Activated CD4-positive, CD25-positive, alpha-beta regulatory T cell treated with anti-CD3 and anti-CD28 coated beads, Interleukin-2, amount 50 U/mL, for 16 hours (primary cell): ENCODE results near the gene TNRC18.
"Not testable (repeated sequence)": the region's sequence is repeated elsewhere in the genome, so short reads cannot be mapped to it uniquely, and the experiment has no call there.

Experiments
- DNase-seq: peaks from one replicate; pipeline ENCODE4 v3.0.0-alpha.2; 2020; ENCODE audit warnings: low read depth, low spot score

TNRC18 gene

DNA sequence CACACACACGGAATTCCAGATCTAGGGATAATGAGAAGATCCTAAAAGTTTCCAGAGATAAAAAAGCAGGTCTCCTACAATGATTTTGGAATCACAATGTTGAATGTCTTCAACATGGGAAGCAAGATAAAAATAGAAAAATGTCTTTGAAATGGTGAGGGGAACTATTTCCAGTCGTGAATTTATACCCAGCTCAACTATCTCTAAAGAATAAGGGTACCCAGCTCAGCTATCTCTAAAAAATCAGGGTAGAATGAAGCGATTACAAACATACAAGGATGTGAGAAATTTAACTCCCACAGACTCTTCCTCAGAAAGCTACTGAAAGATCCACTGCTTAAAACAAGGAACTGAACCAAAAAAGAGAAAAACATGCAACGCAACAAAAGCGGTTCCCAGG is 105.0 kb downstream of the TNRC18 start:
- DNase-seq = not testable (repeated sequence)

DNA sequence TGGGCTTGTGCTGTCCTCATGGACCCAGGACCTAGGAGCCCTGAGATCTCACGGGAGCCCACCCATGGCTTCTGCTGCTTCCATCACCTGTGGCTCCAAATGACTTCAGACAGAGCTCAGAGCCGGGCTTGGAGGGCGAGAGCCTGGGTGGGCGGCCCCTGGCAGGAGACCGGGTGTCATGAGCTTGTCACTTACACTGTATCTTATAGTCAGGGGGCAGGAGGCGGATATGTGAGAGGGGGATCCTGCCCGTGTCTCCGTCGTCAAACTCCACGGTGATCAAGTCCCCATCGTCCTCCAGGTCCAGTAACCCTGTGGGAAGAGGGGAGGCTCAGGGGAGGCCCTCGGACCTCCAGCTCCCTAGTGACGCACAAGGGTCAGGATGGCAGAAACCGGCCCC is 107.9 kb downstream of the TNRC18 start:
- DNase-seq = no peak

DNA sequence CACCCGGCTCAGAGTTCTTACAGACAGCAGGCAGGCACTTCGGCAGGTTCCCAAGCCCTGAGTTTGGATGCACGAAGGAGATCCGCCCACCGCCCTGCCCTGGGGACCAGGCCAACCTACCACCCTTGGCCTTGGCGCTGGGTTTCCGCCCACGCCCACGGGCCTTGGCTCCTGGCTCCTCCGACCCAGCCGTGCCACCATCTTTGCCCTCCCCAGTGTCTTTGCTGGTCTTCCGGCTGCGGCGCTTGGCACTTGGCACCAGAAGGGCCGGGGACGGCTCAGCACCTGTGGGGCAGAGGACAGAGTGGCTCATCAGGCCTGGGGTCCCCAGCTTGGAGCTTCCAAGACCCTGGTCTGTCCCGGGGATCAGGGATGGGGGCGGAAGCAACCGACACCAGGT is 108.8 kb downstream of the TNRC18 start:
- DNase-seq = no peak

DNA sequence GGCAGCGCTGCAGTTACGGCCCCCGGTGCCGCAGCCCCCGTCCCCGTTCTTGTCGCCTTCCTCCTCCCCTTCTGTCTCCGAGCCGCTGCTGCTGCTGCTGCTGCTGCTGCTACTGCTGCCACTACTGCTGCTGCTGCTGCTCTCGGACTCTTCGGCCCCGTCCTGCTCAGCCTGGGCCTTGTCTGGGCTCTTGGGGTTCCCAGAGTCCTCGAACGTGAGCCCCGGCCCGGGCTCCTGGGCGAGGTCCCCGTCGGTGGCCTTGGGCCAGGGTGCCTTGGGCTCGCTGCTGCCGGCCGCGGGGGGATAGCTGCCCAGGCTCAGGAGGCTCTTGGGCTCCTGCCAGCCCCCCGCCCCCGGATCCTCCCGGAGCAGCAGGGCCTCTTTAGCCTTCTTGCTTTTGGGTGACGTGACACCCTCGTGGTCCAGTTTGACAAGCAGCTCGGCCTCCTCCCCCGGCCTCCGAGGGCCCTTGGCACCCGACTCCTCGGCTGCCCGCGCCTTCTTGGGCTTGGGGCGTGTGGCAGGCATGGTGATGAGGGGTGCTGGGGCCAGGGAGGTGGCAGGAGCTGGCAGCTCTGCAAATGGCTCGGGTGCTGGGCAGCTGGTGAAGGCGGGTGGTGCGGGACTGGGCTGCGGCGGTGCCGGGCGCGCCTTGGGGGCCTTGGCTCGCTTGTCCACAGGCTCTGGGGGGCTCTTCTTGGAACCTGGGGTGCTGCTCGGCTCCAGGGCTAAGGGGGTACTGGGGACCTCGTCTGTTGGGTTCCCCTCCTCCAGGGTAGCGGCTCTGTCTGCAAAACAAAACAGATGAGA is 110.4 kb downstream of the TNRC18 start:
- not testable (repeated sequence) for DNase-seq

DNA sequence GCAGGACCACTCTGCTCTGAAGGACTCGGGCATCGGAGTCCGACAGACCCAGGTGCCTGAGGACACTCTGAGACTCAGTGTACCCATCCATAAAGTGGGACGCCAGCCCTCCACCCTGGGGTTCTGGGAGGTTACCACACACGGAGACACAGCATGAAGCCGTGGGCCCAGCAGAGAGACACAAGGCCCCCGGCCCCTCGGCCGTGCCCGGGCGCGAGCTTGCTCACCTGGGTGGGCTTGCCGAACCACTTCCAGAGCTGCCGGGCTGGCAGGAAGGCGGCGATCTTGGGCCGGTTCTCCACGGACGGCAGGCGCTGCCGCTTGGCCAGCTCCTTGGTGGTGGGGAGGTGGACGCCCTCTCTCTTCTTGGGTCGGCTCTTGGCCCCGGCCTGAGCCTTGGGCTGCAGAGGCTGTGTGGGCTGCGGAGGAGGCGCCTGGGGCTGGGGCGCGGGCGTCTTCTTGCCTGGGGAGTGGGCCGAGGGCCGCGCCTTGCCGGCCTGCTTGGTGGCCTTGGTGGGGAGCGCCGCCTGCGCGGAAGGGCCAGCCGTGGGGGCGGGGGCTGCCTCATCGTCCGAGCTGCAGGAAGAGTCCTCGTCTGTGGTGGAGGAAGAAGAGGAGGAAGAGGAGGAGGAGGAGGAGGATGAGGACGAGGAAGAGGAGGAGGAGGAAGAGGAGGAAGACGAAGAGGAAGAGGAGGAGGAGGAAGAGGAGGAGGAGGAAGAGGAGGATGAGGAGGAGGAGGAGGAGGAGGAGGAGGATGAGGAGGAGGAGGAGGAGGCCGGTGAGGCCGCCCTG is 111.2 kb downstream of the TNRC18 start:
- not testable (repeated sequence) for DNase-seq

DNA sequence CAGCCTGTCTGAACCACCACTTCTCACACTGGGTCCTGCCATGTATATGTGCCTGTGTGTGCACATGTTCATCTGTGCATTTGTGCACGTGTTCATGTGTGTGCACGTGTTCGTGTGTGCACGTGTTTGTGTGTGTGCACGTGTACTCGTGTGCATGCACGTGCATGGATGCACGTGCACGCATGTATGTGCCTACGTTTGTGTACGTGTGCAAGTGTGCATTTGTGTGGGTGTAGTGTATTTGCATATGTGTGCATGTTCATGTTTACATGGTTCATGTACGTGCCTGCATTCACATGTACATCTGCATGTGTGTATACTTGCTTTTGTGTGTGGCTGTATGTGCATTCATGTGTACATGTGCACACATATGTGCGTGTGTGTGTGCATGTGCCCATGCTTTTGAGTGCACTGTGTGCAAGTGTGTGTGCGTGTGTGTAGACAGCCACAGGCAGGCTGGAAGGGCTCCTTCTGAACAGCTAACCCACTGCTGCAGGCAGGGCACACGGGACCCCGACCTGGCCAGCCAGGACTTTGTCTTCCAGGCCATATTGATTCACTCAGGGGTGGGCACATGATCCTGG is 112.7 kb downstream of the TNRC18 start:
- DNase-seq = no peak

DNA sequence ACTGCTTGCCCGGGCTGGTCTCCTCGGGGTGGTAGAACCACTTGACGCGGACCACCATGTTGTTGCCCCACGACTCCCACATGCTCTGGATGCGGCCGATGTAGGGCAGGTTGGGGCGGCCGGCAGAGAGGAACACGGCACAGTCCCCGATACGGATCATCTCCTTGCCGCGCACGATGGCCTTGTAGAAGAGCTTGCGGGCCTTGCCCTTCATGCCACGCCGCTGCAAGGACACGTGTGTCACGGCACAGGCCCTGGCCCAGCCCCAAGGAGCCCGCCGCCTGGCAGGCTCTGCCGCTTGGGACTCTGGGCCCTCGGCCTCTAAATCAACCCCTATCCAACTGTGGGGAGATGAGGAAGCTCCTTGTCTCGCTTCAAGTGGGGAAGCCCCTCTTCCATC is 114.5 kb downstream of the TNRC18 start:
- DNase-seq = no peak

DNA sequence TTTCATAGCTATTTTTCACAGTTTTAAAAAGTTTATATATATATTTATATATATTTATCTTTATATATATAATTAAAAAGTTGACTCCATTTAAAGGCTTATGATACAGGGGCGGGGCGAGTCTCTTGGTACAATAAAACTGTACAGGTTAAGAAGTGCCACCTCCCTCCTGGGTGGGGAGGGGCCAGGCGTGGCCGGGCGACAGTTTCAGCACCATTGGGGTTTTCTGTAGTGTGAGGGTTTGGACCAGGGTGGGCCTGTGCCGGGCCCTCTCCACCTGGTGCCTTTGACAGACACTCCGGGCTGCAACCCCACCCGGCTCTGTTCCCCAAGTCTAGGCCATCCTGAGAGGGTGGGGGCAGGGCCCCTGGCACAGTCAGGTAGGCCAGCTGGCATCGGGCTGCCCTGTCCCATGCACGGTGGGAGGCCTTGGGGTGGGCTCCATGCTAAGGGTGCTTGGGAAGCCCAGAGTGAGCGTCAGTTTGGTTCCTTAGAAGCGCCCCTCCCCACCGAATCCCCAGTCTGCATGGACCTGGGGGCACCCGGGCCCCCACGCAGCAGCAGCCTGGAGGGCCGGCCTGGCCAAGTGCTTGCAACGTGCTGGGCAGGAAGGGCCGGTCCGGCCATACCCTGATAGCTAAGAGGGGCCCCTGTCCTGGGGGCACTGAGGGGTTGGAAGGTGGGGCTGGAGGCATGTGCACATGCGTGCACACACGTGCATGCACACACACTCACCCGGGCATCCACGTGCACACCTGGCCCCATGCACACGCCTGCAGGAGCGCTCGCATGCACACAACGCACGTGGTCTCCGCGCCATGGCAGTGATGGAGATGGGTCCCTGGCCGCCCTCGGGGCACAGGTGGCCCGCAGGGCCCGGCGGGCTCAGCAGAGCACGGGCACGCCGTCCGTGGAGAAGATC is 116.2 kb downstream of the TNRC18 start:
- not testable (repeated sequence) for DNase-seq

DNA sequence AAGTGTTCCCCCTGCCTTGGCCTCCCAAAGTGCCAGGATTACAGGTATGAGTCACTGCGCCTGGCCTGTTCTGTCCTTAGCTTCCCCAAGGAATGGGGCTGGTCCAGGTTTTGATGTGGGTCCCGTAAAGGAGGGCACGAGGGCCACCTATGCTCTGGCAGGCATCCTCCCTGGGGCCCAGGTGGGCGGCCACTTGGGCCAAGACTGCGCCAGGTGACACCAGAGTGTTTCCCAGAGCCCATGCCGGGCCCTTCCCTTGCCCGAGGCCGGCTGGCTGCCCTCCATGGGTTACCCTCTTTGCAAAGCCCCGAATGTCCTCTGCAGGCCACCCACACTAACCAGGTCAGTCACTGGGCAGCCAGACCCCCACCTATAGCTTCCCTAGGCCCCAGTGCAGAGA is 118.6 kb downstream of the TNRC18 start:
- not testable (repeated sequence) for DNase-seq

DNA sequence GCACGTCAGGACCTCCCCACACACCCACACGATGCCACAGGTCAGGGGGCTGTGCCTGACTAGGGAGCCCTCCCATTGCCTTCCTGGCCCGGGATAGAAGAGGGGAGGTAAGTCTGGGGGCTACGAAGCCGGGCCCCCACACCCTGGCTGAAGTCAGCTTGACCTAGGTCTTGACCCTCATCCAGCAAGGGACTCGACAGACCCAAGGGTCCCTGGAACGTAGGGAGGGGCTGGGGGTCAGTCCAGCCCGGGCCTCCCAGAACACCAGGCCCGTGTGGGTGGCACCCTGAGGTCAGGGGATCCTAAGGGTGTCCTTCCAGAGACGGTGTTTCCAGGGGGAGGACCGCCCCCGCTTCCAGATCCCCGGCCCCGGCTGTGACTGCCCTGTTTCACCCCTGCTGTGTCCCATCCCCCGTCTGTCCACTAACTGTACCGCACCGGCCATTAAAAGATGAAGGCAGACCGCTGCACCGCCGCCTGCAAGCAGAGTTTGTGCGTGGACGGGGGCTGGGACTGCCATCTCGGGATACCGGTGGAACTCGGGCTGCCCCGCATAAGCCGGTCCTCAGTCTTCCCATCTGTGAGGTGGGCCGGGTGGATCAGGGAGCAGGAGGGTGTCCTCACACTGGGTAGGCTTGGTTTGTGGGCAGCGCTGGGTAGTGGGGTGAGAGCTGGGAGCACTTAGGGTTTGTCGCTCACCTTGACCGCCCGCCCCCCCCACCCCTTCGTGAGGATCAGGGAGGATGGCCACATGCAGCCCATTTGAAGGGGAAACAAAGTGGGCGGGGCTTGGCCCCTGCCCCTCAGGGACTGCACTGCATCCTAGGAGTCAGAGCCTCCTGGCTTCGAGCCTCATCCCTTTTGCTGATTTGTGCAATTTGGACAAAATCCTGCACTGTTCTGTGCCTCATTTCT is 119.8 kb downstream of the TNRC18 start:
- no peak for DNase-seq

DNA sequence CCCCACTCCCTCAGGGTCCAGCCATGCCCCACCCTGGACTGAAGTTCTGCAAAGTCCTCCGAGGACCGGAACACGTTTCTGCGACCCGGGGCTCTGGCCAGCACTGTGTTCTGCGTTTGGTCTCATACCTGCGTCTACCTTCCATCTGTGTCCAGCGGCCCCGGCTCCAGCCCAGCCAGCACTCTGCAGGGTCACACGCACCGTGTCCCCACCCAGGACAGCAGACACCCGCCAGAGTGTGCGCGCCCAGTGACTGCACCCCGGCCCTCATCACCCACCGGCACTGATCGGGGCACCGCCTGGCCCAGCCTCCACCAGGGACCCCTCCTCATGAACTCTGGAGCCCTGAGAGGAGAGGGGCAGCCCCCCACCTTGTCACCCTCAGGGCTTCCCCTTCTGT is 120.6 kb downstream of the TNRC18 start:
- no peak for DNase-seq

DNA sequence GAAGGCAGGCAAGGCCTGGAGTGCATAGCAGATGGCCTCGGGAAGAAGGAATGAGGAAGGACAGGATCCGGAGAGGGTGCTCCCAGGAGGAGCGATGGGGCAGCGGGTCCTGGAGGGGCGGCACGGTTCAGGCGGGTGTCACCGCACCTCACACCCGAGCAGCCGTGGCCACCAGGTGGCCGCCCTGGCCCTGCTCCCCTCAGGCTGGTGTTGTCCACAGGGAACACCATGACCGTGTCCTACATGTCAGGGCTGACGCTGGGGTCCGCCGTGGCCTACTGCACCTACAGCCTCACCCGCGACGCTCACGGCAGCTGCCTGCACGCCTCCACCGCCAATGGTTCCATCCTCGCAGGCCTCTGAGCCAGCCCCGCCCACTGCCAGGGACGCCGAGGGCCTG is 121.1 kb downstream of the TNRC18 start:
- DNase-seq = no peak

DNA sequence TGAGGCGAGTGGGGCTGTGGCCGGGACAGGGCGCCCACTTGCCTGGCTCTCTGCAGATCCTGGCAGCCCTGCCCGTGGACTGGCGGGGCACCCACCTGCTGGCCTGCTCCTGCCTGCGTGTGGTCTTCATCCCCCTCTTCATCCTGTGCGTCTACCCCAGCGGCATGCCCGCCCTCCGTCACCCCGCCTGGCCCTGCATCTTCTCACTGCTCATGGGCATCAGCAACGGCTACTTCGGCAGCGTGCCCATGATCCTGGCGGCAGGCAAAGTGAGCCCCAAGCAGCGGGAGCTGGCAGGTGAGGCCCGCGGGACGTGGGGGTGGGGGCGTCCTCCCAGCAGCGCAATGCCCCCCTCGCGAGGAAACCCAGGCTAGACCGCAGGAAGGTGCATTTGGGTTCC is 123.3 kb downstream of the TNRC18 start:
- no peak for DNase-seq

DNA sequence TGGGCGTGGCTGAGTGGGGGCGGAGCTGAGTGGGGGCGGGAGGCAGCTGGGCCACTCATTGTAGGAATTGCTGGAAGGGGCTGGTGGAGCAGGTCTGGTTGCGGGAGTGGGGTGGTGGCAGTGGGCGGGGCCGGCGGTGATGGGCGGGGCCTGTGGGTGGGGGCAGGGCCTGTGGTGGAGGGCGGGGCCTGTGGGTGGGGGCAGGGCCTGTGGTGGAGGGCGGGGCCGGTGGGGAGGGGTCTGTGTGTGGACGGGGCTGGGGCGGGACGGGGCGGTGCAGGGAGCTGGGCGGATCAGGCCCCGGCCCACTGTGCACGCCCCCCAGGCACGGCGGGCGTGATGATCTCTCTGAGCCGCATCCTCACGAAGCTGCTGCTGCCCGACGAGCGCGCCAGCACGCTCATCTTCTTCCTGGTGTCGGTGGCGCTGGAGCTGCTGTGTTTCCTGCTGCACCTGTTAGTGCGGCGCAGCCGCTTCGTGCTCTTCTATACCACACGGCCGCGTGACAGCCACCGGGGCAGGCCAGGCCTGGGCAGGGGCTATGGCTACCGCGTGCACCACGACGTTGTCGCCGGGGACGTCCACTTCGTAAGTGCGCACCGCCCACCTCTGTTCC is 126.9 kb downstream of the TNRC18 start:
- DNase-seq = peak; percentile 30

DNA sequence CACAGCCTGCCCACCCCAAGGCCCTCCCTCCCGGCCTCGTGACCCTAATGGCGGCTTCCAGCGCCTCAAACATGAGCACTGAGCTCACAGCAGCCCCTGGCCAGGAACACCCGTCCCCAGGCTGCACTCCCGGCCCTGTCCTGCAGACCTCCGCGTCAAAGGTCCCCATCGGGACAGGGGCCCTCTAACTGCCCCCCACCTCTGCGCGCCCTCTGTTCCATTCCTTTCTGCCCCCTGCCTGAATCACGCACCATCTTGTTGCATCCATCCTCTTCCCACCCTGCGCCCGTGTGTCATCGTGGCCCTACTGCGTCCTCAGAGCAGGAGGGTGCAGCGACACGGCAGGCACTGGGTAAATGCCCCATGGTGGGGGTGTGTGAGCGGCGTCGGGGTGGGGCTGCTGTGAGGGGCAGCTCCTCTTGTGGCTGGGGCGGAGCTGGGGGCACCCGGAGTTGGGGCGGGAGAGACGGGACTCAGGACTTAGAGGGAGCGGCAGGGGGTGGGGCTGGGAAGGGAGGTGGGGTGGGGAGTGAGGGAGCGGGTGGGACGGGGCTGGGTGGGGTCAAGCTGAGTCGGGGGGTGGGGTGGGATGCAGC is 127.5 kb downstream of the TNRC18 start:
- no peak for DNase-seq

DNA sequence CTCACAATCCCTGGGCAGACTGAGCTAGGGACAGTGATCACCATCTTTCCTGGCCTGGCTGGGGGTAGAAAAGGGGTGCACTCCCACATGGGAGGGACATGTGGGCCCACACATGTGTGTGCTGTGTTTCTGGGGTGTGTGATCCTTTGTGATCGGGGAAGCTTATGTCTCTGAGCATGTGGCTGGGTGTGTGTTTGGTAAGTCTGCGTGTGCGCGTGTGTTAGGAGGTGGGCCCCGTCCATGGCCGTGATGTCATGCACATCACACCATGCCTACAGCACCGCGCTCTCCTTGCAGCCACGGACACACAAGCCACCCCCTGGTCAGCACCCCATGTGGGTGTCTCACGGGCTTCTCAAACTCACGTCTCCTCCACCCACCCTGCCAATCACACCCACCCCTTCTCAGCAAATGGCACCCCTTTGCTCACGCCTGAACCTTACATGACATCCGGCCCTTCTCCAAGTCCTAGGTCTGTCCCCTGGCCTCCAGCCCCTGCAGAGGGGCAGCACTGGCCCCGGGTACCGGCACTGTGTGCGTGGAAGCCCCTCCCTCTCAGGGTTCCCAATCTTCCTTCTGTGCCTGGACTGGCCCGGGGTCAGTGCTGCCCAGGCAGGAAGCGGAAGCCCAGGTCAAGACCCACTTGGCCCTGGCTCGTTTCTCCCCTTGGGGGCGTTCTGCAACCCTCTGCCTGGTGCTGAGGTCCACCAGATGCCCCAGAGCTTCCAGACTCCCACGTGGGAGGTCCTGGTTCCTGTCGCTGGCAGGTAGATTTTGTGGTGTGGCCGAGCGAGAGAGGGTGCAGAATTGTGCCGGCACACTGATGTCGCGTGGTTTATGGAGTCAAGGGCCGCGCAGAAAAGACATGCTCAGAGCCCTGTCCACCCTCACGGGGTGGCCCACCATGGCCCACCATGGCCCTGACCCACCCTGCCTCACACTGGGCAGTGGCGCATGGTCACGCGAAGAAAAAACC is 128.3 kb downstream of the TNRC18 start:
- no peak for DNase-seq

DNA sequence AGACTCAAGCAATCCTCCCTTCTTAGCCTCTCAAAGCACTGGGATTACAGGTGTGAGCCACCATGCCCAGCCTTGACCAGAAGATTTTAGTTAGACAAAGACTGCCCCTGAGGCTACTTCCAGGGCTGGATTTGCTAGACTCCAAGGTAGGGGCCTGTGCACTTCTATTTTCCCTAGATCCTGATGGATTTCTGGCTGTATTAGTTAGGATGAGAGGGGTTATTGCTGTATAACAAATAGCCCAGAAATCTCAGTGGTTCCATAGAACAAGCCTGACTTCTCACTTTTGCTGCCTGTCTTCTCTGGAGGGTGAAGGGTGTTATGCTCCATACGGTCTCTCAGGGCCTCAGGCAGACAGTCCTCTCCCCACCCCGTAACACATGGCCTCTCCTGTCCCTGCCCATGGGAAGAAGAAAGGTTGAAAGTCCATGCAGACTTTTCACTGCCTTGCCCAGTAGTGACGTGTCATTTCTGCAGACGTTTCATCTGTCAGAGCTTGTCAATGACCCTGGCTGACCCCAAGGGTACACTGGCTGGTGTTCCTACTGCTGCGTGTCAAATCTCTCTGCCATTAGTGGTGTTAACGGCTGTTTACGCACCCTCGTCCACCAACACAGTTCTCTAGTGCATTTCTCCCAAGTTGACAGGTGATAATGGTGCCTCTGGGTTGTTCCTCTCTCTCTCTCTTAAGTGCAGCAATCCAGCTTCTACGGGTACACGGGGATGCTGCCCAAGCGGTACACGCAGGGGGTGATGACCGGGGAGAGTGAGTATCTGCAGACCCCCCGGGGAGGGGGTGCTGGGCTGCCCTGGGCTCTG is 129.3 kb downstream of the TNRC18 start:
- no peak for DNase-seq
